Head of caudate nucleus (tissue), 42 donors: ENCODE results near the gene POTEE.
"Not testable (repeated sequence)": the region's sequence is repeated elsewhere in the genome, so short reads cannot be mapped to it uniquely, and the experiment has no call there.

Source experiments
- DNase-seq, 42 donors: peaks; one replicate each; pipeline versions ENCODE4 v3.0.0 to v3.0.0-alpha.2; 2020 to 2021; ENCODE audit warnings: mixed read lengths in 7 of 42
- intact Hi-C: fragments of 100-400 bp; cut with DNase I; formaldehyde crosslinking; loops from one replicate; pipeline ENCODE4 v1.15.0; 2022

Gene POTEE

GRCh38 chr2:131209030-131209772, at the start of gene POTEE:
Gene POTEE (plus strand): TSS chr2:131209536. CDS start chr2:131218403, 8,867 bp downstream.
- intact Hi-C loops = not testable (repeated sequence)

DNA sequence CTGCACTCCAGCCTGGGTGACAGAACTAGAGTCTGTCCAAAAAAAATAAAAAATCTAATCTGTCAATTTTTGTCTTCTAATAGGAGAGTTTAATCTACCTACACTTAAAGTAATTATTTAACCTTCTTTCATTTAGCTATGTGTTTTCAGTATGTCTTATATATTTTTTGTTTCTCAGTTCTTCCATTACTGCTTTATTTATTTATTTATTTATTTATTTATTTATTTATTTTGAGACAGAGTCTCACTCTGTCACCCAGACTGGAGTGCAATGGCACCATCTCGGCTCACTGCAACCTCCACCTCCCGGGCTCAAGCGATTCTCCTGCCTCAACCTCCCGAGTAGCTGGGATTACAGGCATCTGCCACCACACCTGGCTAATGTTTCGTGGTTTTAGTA, 43.8 kb upstream of the POTEE start:
- DNase-seq, intact Hi-C loops: not testable (repeated sequence)

More at GRCh38 chr2:131209030-131209772, at the start of gene POTEE:
- DNase-seq = not testable (repeated sequence)

- no peak for DNase-seq
- intact Hi-C loops = no loop called here
Measured at GRCh38 chr2:131168538-131168937, 40.8 kb upstream of the POTEE start.

DNA sequence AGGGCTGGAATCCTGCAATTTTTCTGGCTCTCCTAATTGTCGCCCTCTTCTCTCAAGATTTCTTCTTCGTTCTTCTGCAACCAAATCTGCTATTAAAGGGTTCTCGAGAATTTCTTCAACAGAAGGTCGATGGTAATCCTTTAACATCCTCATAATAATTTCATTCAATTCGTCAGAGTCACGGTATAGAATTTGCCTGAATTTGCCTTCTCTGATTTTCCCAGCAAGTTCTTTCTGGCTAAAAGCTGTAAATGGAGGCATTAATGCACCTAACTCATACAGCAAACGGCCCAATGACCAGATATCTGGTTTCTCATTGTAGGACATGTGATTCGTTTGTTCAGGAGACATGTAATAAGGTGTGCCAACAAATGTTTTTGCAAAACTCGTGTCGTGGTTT, 31.3 kb upstream of the POTEE start:
- intact Hi-C loops, DNase-seq: not testable (repeated sequence)

DNA sequence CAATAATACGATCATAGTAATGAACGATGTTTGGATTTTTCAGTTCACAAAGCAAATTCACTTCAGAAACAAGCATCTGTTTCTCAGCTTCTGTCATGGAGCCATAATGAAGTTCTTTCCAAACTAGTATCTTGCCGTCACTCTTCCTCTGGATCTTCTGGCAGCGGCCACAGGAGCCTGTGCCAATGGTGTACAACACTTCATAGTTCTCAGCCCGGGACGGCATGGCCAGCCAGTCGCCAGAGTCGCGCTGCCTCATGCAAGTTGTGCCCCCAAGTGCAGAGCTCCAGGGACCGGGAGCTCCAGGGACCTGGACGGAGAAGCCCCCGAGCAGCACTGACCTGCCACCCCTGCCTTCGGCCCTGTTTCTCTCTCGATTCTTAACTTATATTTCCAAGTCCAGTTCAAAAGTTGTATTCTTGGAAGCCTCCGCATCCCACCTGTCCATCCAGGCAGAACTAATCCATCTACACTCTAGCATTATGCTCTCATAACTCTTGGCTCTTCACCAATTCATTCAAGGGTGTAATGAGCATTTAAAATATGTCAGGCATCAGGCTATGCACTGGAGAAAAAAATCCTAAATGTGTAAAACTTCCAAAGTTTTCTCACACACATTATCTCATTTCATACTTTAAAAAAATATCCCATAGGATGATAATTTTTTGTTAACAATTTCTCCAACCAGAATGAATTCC, 30.5 kb upstream of the POTEE start:
- DNase-seq, intact Hi-C loops: not testable (repeated sequence)

GRCh38 chr2:131181451-131181850, 27.9 kb upstream of the POTEE start:
- intact Hi-C loops = not testable (repeated sequence)

GRCh38 chr2:131193421-131193820, 15.9 kb upstream of the POTEE start:
- intact Hi-C loops = not testable (repeated sequence)
- DNase-seq = peak in 33 of 42 donors; percentile 4 to 80 (median 41)

More at GRCh38 chr2:131181451-131181850, 27.9 kb upstream of the POTEE start:
- DNase-seq = not testable (repeated sequence)

DNA sequence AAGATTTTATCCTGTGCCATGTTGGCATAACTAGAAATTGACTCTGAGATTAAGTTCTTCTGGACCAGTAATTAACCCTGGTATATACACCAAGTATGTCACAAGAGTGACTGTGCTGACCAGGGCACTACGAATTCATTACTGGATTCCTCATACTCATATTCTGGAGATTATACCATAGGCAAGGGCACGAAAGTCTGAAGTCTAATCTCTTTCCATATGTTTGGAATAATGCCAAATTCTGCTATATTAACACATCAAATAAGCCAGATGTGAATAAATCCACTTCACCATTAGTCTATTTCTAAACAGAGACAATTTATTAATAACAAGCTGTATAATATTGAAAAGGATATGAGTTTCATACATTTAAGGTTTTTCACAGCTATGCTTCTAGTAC, 13.2 kb upstream of the POTEE start:
- intact Hi-C loops, DNase-seq: not testable (repeated sequence)

DNA sequence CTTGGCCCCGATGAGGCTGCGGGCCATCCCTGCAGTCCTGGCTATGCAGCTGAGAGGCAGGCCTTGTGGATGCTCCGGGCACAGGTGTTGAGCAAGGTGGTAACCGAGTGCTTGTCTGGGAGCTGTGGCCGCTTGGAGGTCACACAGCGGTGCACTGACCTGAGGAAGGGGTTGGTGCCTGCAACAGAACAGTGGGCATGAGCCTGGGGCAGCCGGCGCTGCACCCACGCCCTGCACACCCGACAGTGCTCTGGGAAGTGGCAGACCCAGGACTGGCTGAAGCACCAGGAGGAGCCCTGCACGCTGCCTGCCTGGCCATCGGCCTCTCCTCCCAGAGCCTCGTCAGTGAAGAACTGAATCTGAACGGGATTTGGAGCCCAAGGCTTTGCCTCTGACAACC, 8.2 kb upstream of the POTEE start:
- no peak for DNase-seq
- intact Hi-C loops = no loop called here

DNA sequence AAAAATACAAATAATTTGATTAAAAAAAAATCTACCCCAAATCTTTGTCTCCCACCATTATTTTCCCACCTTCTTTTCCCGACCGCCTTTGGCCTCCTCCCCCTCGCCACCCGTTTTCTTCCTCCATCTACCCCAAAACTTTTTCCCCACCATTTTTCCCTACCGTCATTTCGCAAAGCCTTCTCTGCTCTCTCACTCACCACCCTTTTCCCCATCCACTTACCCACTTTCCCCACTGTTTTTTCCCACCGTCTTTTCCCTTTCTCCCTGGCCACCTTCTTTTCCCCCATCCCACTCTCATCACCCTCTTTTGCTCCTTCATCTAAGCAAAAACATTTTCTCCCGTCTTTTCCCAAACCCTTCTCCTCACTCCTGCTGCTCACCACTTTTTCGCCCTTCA, 1.5 kb upstream of the POTEE start:
- DNase-seq, intact Hi-C loops: not testable (repeated sequence)

- intact Hi-C loops, DNase-seq: not testable (repeated sequence)
Measured at GRCh38 chr2:131209773-131210104, 403 bp downstream of the POTEE start.

DNA sequence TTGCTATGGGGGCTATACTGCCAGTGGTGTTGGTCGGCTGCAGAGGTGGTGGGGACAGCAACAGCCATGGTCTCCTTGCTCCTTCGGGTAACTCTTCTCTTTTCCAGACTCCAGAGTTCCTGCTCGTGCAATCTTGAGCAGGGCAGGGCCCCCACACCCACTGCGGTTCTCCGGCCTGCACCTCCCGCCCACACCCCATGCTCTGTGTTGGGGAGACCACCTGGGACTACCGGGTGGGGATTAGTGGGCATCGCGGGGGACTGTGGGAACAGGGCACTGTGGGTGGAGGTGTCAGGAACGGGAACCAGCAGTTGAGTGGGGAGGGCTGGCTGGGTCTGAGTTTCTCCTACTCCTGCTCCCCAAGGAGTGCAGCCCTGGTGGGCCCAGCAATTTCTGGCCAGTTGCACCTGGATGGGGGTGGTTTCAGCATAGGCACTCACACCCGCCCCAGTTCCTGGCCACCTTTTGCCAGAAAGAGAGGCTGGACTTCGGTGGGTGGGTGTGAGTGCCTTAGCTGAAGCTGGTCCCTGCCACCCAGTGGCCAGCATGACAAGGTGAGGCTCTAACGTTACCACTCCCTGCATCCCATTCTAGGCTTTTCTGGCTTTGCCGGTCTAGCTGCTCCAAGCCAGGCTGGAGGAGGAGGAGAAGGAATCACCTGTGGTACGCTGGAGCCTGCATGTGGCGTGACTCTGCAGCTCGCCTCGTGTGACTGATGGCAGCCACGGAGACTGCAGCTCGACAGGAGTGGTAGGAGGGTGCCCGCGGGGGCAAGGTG, 1.3 kb downstream of the POTEE start:
- DNase-seq, intact Hi-C loops: not testable (repeated sequence)

DNA sequence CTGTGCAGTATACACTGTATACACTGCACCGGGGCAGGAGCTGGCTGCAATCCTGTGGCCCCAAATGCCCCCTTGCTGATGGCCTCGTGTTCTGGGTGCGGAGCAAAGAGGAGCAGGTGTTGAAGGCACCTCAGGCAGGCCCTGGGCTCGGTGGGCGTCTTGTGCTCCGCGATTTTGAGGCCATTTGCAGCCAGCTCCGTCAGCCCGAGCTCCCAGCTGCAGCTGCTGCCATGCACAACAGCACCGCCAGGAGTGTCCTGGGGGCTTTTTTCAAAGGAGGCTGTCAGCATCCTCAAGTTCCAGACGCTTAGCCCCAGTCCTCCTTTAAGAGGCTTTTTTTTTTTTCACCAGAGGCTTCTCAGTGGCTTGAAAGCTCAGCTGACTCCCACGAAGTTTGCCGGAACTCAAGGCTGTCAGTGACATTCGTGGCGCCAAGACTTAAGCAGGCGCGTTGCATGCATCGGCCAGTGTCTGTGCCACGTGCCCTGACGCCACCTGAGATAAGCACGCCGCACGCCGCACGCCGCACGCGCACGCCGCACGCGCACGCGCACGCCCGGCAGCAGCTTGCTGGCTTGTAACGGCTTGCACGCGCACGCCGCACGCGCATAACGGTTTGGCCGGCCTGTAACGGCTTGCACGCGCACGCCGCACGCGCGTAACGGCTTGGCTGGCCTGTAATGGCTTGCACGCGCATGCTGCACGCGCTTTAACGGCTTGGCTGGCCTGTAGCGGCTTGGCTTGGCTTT, 8.1 kb downstream of the POTEE start:
- intact Hi-C loops, DNase-seq: not testable (repeated sequence)

- intact Hi-C loops = not testable (repeated sequence)
- peak in 25 of 42 donors; percentile 0 to 51 (median 16) for DNase-seq
Measured at GRCh38 chr2:131235543-131236449, 26.5 kb downstream of the POTEE start.
